HuH-7.5 (cell line): ENCODE results near the gene EBP.

Experiments used
- DNase-seq: peaks from one replicate; pipeline ENCODE4 v3.0.0; 2011; ENCODE audit warnings: low spot score

Gene EBP

GRCh38 chrX:48521353-48522243, at the start of gene EBP:
TSS of gene EBP (plus strand) at chrX:48521808. CDS start at chrX:48523772, 1,964 bp downstream.
- DNase-seq, result peak; percentile 90

GRCh38 chrX:48472225-48472624, 49.4 kb upstream of the EBP start:
- DNase-seq, result no peak

- no peak for DNase-seq
These were observed 48.5 kb upstream of the EBP start for GRCh38 chrX:48472851-48473703.

- DNase-seq, result no peak
These were observed 48.0 kb upstream of the EBP start for GRCh38 chrX:48473704-48473990.

- DNase-seq, result no peak
These were observed 47.5 kb upstream of the EBP start for GRCh38 chrX:48474127-48474526.

- DNase-seq, result no peak
These were observed 47.0 kb upstream of the EBP start for GRCh38 chrX:48474581-48474980.

GRCh38 chrX:48475296-48475695, 46.3 kb upstream of the EBP start:
- DNase-seq, result peak; percentile 67

- DNase-seq, result peak; percentile 83
These were observed 45.6 kb upstream of the EBP start, which contains the start of gene FTSJ1 for GRCh38 chrX:48475774-48476577. TSS of gene FTSJ1 (plus strand) at chrX:48476199. CDS start at chrX:48478048, 1,849 bp downstream.

GRCh38 chrX:48476919-48477318, 44.7 kb upstream of the EBP start:
- DNase-seq, result no peak

- DNase-seq, result no peak
These were observed 43.5 kb upstream of the EBP start for GRCh38 chrX:48477960-48478755.

GRCh38 chrX:48478806-48479205, 42.8 kb upstream of the EBP start:
- no peak for DNase-seq

GRCh38 chrX:48480142-48480541, 41.5 kb upstream of the EBP start:
- no peak for DNase-seq

- DNase-seq, result no peak
These were observed 41.0 kb upstream of the EBP start for GRCh38 chrX:48480583-48480982.

- DNase-seq, result no peak
These were observed 39.1 kb upstream of the EBP start for GRCh38 chrX:48482526-48482925.

- no peak for DNase-seq
These were observed 34.2 kb upstream of the EBP start for GRCh38 chrX:48487362-48487798.

GRCh38 chrX:48488034-48488433, 33.6 kb upstream of the EBP start:
- no peak for DNase-seq

- DNase-seq, result no peak
These were observed 32.3 kb upstream of the EBP start for GRCh38 chrX:48489296-48489695.

GRCh38 chrX:48489892-48490291, 31.7 kb upstream of the EBP start:
- no peak for DNase-seq

- DNase-seq, result no peak
These were observed 30.9 kb upstream of the EBP start for GRCh38 chrX:48490661-48491060.

GRCh38 chrX:48491809-48492208, 29.8 kb upstream of the EBP start:
- no peak for DNase-seq

GRCh38 chrX:48492293-48492910, 29.2 kb upstream of the EBP start:
- DNase-seq, result no peak
